Tibial nerve (tissue), 4 donors: ENCODE measurements around the gene ROBO3.

ENCODE experiments used
- EP300 ChIP-seq, 2 donors: sonication (generic); formaldehyde crosslinking; IDR thresholded peaks; one replicate each; pipeline ENCODE4 v1.6.1; 2017; ENCODE audit warnings: antibody characterized with exemption in 2 of 2, mild to moderate bottlenecking in 1 of 2
- POLR2A ChIP-seq, 2 donors: fragments of 450-650 bp; IDR thresholded peaks; one replicate each; pipeline ENCODE4 v1.6.1; 2017; ENCODE audit warnings: antibody characterized with exemption in 2 of 2, mild to moderate bottlenecking in 2 of 2, moderate library complexity in 2 of 2
- TF ChIP-seq, protein P1 (sequence below), 5 experiments: fragments of 200-600 bp in 3 of 5; fragments of 450-650 bp in 2 of 5; sonication (generic) in 3 of 5; IDR thresholded peaks; one replicate each; pipeline ENCODE4 v1.5.1; 2016 to 2019; ENCODE audit warnings: antibody characterized with exemption in 5 of 5, mild to moderate bottlenecking in 3 of 5, moderate library complexity in 2 of 5

DNA sequence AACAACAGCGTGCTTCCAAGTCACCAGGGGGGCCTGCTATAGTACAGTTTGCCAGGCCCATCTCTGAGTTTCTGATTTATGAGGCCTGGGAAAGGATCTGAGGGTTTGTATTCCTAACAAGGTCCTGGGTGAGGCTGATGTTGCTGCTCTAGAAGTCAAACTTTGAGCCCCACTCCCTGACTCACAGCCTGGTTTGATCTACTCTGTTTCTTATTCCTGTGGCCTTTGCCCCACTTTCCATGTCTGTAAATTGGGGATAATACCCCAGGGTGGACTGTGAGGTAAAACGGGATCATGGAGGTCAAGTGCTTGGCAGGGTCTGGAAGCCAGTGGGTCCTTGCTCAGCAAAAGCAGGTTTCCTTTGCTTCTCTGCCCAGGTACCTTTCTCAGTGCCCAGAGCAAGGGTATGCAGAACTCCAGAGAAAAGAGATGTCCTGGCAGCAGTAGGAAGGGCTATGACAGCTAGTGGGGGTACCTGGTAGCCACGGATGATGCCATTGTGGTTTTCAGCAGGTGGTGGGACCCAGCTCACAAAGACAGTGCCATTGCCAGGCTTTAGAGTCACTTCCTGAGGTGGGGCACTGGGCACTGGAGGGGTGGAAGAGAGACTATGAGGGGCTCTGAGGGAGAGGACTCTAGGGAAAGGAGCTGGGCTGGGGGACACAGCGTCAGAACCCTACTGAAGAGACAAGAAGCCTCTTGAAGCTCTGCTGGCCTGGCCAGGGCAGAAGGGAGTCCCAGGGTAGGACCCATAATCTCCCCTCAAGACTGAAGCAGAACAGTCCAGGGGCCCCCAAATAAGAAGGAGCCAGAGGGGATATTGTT, 29.6 kb downstream of the ROBO3 start:
- TF ChIP-seq, protein P1, sequence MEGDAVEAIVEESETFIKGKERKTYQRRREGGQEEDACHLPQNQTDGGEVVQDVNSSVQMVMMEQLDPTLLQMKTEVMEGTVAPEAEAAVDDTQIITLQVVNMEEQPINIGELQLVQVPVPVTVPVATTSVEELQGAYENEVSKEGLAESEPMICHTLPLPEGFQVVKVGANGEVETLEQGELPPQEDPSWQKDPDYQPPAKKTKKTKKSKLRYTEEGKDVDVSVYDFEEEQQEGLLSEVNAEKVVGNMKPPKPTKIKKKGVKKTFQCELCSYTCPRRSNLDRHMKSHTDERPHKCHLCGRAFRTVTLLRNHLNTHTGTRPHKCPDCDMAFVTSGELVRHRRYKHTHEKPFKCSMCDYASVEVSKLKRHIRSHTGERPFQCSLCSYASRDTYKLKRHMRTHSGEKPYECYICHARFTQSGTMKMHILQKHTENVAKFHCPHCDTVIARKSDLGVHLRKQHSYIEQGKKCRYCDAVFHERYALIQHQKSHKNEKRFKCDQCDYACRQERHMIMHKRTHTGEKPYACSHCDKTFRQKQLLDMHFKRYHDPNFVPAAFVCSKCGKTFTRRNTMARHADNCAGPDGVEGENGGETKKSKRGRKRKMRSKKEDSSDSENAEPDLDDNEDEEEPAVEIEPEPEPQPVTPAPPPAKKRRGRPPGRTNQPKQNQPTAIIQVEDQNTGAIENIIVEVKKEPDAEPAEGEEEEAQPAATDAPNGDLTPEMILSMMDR (IDR thresholded peaks at IDR 0.05) = no peak
- no peak for TF ChIP-seq POLR2A (IDR thresholded peaks at IDR 0.05)
- no peak for TF ChIP-seq EP300 (IDR thresholded peaks at IDR 0.05)
